ENCODE results near the gene FREM2.
A peak's percentile ranks its signal among the peaks of the same experiment; 100 is the strongest.

FREM2 gene

DNA sequence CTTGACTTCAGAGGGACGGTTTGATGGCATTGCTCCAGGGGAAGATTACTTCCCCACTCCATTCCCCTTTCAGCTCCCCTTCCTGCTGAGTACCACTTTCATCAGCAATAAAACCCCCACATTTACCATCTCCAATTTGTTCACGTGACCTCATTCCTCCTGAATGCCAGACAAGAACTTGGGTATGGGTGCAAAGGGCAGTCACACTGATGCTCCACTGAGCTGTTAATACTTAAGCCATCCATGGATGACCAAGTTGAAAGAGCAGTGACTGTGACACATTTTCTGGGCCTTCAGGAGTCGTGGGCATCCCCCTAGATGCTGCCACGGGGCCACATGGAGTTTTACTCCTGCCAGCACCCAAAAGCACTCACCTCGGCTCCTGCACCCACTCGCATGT lies 210.6 kb downstream of the FREM2 start:
- no peak for DNase-seq (ENCODE audit: low spot score)

DNA sequence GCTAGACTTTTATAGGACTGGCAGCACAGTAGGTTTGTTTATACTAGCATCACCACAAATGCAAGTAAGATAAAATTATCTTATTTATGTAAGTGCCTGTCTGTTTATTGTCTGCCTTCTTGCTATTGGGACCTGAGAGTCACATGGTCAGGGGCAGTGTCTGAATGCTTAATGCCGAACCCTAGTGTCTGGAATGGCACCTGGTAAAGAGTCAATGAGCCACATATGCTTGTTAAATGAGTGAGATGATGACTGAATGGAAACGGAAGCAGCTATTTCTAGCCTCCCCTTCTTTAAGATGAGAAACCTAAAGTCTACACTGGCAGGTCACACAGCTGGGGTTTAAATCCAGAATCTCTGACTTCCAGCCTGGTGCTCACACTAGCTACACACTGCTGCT lies 211.6 kb downstream of the FREM2 start:
- no peak for DNase-seq (ENCODE audit: low spot score)

DNA sequence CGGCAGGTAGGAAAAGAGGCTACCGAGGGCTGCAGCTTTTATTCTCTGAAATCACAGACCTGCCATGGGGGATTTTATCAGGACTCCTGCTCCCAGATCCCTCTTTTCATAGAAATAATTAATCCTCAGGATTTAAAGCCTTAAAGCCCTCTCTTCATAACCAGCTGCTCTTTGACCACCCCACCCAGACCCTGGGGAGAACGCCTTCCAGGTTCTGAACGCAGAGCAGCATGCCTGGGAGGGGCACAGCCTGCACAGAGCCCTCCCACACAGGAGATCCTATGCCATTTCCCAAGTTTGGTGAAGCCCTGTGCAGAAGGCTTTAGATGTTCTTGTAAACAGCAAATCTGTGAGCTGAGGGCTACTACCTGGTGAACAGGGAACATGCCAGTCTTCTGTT lies 212.7 kb downstream of the FREM2 start:
- no peak for DNase-seq (ENCODE audit: low spot score)

- DNase-seq (ENCODE audit: low spot score) = no peak
Measured at GRCh38 chr13:38900188-38900587, 213.3 kb downstream of the FREM2 start.

DNA sequence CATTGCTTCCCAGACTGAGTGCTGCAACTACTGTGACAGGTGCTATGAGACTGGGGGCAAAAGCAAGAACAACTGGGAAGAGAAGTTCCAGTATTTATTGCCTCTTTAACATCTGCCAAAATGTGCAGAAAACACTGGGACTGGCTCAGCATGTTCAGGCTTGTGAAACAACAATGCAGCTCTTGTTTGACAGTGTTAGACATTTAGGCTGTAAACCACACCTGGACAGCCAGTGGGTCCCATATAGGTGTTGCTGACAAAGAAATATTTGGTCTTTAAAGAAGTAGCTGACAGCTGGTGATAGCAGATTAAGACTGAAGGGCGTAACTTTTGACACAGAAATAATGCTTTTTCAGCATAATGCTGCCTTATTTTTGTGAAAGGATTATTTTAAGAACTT lies 215.7 kb downstream of the FREM2 start:
- DNase-seq (ENCODE audit: low spot score) = peak; percentile 77

GRCh38 chr13:38905081-38905480 lies 218.2 kb downstream of the FREM2 start:
- peak; percentile 73 for DNase-seq (ENCODE audit: low spot score)

DNA sequence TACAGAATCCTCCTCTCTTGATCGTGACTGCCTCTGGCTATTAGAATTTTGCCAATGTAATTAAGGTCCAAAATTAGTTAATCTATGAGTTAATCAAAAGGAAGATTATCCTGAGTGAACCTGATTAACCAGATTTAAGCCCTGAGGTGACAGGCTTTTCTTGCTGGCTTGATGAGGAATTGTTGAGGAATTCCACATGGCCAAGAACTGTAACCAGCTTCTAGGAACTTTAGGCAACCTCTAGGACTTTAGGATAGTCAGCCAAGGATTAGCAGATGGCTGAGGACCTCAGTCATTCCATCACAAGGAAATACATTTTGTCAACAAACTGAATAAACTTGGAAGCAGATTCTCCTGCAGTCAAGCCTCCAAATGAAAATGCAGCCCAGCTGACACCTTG lies 219.0 kb downstream of the FREM2 start:
- DNase-seq (ENCODE audit: low spot score) = no peak

DNA sequence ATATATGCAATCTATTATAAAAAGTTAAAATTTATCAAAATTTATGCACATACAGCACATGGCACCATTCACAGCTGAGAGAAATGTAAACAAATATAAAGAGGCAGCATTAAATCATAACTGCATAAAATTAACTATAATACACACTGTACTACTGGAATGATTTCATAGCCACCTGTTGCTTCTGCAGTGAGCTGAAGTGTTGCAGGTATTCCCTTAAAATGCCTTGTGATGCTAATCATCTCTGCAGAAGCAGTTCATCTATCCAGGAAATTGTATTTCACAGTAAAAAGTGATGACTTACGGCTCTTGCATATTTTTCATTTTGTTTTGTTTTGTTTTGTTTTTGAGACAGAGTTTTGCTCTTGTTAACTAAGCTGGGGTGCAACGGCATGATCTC lies 221.7 kb downstream of the FREM2 start:
- no peak for DNase-seq (ENCODE audit: low spot score)

DNA sequence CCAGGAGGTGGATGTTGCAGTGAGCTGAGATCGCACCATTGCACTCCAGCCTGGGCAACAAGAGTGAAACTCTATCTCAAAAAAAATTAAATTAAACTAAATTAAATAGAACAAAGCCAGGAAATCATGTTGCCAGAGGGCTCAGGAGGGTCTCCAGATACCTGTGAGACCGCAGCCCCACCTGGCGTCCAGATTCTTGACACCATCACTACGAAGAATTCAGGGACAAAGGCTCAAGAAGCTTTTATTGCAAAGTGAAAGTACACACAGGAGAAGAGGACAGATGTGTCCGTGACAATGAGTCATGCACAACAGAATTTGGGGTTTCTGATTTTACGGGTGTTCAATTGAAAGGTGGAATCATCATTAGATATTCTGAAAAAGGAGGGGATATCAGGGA lies 227.2 kb downstream of the FREM2 start:
- peak; percentile 22 for DNase-seq (ENCODE audit: low spot score)

GRCh38 chr13:38921081-38921480 lies 234.2 kb downstream of the FREM2 start:
- no peak for DNase-seq (ENCODE audit: low spot score)

GRCh38 chr13:38922170-38922569 lies 235.3 kb downstream of the FREM2 start:
- DNase-seq (ENCODE audit: low spot score) = no peak

DNA sequence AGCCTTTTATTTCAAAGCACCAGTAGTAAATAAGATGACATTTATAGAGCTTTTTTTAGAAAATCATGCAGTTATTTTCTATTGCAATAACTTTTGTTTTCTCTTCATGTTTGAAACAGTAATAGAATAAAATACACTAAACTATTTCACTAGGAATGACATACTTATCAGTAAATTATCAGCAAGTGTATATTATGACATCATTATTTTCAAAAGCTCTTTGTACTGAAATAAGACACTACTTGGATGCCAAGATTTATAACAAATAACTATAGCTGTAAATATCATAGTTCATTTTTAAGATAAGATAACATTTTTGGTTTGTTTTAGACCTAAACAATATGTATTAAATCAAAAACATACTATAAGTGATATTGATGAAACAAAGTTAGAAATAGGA lies 246.9 kb downstream of the FREM2 start:
- no peak for DNase-seq (ENCODE audit: low spot score)
